Kidney (tissue), 14 donors: ENCODE measurements around the gene HOMER1. TPM values are rescaled to one million over a fixed set of nuclear protein-coding genes. Genes with fewer than 3 reads are reported as not detected.

ENCODE experiments used
- DNase-seq, 5 donors: peaks; one replicate each; pipeline ENCODE4 v3.0.0-alpha.2; 2013 to 2020
- FAIRE-seq: peaks from 2 replicates; lab custom pipeline; 2012; peaks lifted over from hg19 to GRCh38; lab: Jason Lieb, UNC
- H3K27ac ChIP-seq, 2 donors: one replicate each; pipeline ENCODE4 v1.7.0; 2013; ENCODE audit warnings: low read depth in 2 of 2, low read length in 2 of 2, inconsistent platforms in 1 of 2
- H3K27me3 ChIP-seq: one replicate; pipeline ENCODE4 v1.7.1; 2013; ENCODE audit warnings: low read length, inconsistent platforms; ENCODE audit not compliant: control insufficient read depth, insufficient read depth
- H3K36me3 ChIP-seq, 3 donors: one replicate each; pipeline versions ENCODE4 v1.7.0 to v1.7.1; 2013; ENCODE audit warnings: low read length in 3 of 3, control low read depth in 1 of 3, inconsistent platforms in 1 of 3; ENCODE audit not compliant: insufficient read depth in 3 of 3, control insufficient read depth in 2 of 3
- H3K4me1 ChIP-seq, 3 donors: one replicate each; pipeline versions ENCODE4 v1.7.0 to v1.7.1; 2013; ENCODE audit warnings: low read length in 3 of 3, inconsistent platforms in 1 of 3, low read depth in 1 of 3; ENCODE audit not compliant: control insufficient read depth in 2 of 3, insufficient read depth in 2 of 3
- H3K4me3 ChIP-seq, 3 donors: one replicate each; pipeline versions ENCODE4 v1.7.0 to v1.8.1; 2013; ENCODE audit warnings: low read length in 3 of 3, control low read depth in 1 of 3, inconsistent platforms in 1 of 3
- H3K9ac ChIP-seq, 3 donors: one replicate each; pipeline versions ENCODE4 v1.7.0 to v1.7.1; 2013; ENCODE audit warnings: low read length in 3 of 3, control low read depth in 1 of 3, inconsistent platforms in 1 of 3
- H3K9me3 ChIP-seq, 3 donors: one replicate each; pipeline versions ENCODE4 v1.7.0 to v1.7.1; 2013; ENCODE audit warnings: low read length in 3 of 3, control low read depth in 1 of 3, inconsistent platforms in 1 of 3; ENCODE audit not compliant: control insufficient read depth in 2 of 3, insufficient read depth in 1 of 3
- intact Hi-C: fragments of 100-400 bp; cut with DNase I; formaldehyde crosslinking; loops from one replicate; pipeline ENCODE4 v1.11.1; 2022
- polyA plus RNA-seq: library from polyadenylated mRNA; stranded (reverse); fragments of 350-450 nt; fragmentation: Illumina TruSeq; extraction: RNeasy Lipid Tissue Mini Kit (QIAGEN cat#74804); gene quantifications from one replicate; pipeline ENCODE4 v1.2.3, GENCODE V29; 2014; ENCODE audit warnings: low read depth, low replicate concordance; ENCODE audit not compliant: insufficient read depth
- total RNA-seq: library from RNA; stranded (reverse); fragmentation: NEBNext Ultra II Directional; extraction: Animal tissue kit (Norgen Biotek cat#: 25700); gene quantifications from one replicate; pipeline ENCODE4 v1.2.1, GENCODE V29; 2021
- TF ChIP-seq, protein P1 (sequence below): IDR thresholded peaks from 3 replicates; pipeline ENCODE4 v1.5.1; 2012; ENCODE audit warnings: mild to moderate bottlenecking, moderate library complexity, borderline replicate concordance; ENCODE audit not compliant: insufficient read depth; ENCODE audit errors: extremely low read depth
- donor health status: control.
- donor health status: control.
- donor health status: control.
- donor health status: control.
- donor health status: control.
- donor health status: DM: yes; HTN: yes; CAD: no.
- donor health status: Normal renal cell carcinoma (clear cell type).

The HOMER1 gene
- total and polyA plus RNA-seq, 2 donors from 2014 or later, result 2.3 to 9.2 TPM

GRCh38 chr5:79448336-79448735 lies 65.6 kb downstream of the HOMER1 start:
- Histone ChIP-seq H3K27me3 (no peaks in the 10 kb centered on the region), H3K4me3 (no peak overlapping the region), H3K4me1 (no peaks in the 10 kb centered on the region), H3K9ac (no peak overlapping the region), H3K27ac (no peak overlapping the region), H3K36me3 (no peaks in the 10 kb centered on the region), H3K9me3 (no peaks in the 10 kb centered on the region)
- TF ChIP-seq, protein P1, sequence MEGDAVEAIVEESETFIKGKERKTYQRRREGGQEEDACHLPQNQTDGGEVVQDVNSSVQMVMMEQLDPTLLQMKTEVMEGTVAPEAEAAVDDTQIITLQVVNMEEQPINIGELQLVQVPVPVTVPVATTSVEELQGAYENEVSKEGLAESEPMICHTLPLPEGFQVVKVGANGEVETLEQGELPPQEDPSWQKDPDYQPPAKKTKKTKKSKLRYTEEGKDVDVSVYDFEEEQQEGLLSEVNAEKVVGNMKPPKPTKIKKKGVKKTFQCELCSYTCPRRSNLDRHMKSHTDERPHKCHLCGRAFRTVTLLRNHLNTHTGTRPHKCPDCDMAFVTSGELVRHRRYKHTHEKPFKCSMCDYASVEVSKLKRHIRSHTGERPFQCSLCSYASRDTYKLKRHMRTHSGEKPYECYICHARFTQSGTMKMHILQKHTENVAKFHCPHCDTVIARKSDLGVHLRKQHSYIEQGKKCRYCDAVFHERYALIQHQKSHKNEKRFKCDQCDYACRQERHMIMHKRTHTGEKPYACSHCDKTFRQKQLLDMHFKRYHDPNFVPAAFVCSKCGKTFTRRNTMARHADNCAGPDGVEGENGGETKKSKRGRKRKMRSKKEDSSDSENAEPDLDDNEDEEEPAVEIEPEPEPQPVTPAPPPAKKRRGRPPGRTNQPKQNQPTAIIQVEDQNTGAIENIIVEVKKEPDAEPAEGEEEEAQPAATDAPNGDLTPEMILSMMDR, result no peak
- intact Hi-C loops, result no loop called here
- DNase-seq (peak in 1 of 5 donors; percentile 10), FAIRE-seq (no peak)

GRCh38 chr5:79436821-79437220 lies 77.1 kb downstream of the HOMER1 start:
- Histone ChIP-seq H3K27ac (no peak overlapping the region), H3K4me1 (no peaks in the 10 kb centered on the region), H3K4me3 (no peak overlapping the region), H3K9me3 (no peaks in the 10 kb centered on the region), H3K36me3 (no peaks in the 10 kb centered on the region), H3K9ac (no peak overlapping the region), H3K27me3 (no peaks in the 10 kb centered on the region)
- intact Hi-C loops, result no loop called here
- FAIRE-seq, result no peak
- no peak for DNase-seq
- TF ChIP-seq, protein P1, result no peak

- Histone ChIP-seq H3K36me3 (no peaks in the 10 kb centered on the region), H3K9me3 (no peaks in the 10 kb centered on the region), H3K4me1 (no peaks in the 10 kb centered on the region), H3K9ac (no peak overlapping the region), H3K4me3 (no peak overlapping the region), H3K27me3 (no peaks in the 10 kb centered on the region), H3K27ac (no peak overlapping the region)
- FAIRE-seq, result no peak
- TF ChIP-seq, protein P1, result no peak
- DNase-seq, result no peak
- intact Hi-C loops, result no loop called here
Observed at GRCh38 chr5:79436224-79436623, 77.7 kb downstream of the HOMER1 start.

DNA sequence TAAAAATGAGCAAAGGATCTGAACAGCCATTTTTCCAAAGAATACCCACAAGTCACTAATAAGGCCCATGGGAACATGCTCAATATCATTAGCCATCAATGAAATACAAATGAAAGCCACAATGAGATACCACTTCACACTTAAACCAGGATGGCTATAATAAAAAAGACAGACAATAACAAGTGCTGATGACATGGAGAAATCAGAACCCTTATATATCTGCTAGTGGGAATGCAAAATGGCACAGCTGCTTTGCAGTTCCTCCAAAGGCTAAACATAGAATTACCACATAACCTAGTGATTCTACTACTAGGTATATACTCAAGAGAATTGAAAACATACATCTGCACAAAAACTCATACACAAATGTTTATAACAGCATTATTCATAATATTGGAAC lies 83.7 kb downstream of the HOMER1 start:
- FAIRE-seq (no peak), DNase-seq (no peak)
- H3K9me3 ChIP-seq, result no peaks in the 10 kb centered on the region
- H3K36me3 ChIP-seq, result no peaks in the 10 kb centered on the region
- TF ChIP-seq, protein P1, result no peak
- H3K4me3 ChIP-seq, result no peak overlapping the region
- H3K27ac ChIP-seq, result no peak overlapping the region
- H3K9ac ChIP-seq, result no peak overlapping the region
- no peaks in the 10 kb centered on the region for H3K27me3 ChIP-seq
- no peaks in the 10 kb centered on the region for H3K4me1 ChIP-seq
- intact Hi-C loops, result no loop called here
